GM21515 (cell line): ENCODE results near the gene PHACTR3.
"Not testable (repeated sequence)": the region's sequence is repeated elsewhere in the genome, so short reads cannot be mapped to it uniquely, and the experiment has no call there.

Source experiments
- ATAC-seq: cut with Tn5 transposase; IDR thresholded peaks from one replicate; pipeline ENCODE4 v1.9.1; 2021; ENCODE audit not compliant: unreplicated experiment

The PHACTR3 gene

GRCh38 chr20:59618585-59618984 is 14.2 kb downstream of the PHACTR3 start:
- not testable (repeated sequence) for ATAC-seq

GRCh38 chr20:59620860-59621505 is 16.6 kb downstream of the PHACTR3 start:
- no peak for ATAC-seq

- no peak for ATAC-seq
Measured at GRCh38 chr20:59622496-59622895, 18.2 kb downstream of the PHACTR3 start.

- ATAC-seq = no peak
Measured at GRCh38 chr20:59623133-59623532, 18.8 kb downstream of the PHACTR3 start.

- ATAC-seq = no peak
Measured at GRCh38 chr20:59623583-59623982, 19.2 kb downstream of the PHACTR3 start.

- no peak for ATAC-seq
Measured at GRCh38 chr20:59624401-59624800, 20.1 kb downstream of the PHACTR3 start.

- no peak for ATAC-seq
Measured at GRCh38 chr20:59625214-59625922, 21.0 kb downstream of the PHACTR3 start.

- no peak for ATAC-seq
Measured at GRCh38 chr20:59627298-59627697, 23.0 kb downstream of the PHACTR3 start.

- ATAC-seq = no peak
Measured at GRCh38 chr20:59628171-59628570, 23.8 kb downstream of the PHACTR3 start.

- no peak for ATAC-seq
Measured at GRCh38 chr20:59629141-59630045, 25.1 kb downstream of the PHACTR3 start.

GRCh38 chr20:59630526-59630925 is 26.2 kb downstream of the PHACTR3 start:
- ATAC-seq = no peak

- ATAC-seq = no peak
Measured at GRCh38 chr20:59631751-59632540, 27.6 kb downstream of the PHACTR3 start.

- ATAC-seq = no peak
Measured at GRCh38 chr20:59632541-59633113, 28.3 kb downstream of the PHACTR3 start.

GRCh38 chr20:59633656-59634251 is 29.4 kb downstream of the PHACTR3 start:
- no peak for ATAC-seq

GRCh38 chr20:59634435-59635005 is 30.2 kb downstream of the PHACTR3 start:
- no peak for ATAC-seq

- no peak for ATAC-seq
Measured at GRCh38 chr20:59636766-59637370, 32.5 kb downstream of the PHACTR3 start.

- no peak for ATAC-seq
Measured at GRCh38 chr20:59640267-59640666, 35.9 kb downstream of the PHACTR3 start.

- ATAC-seq = no peak
Measured at GRCh38 chr20:59643615-59644061, 39.3 kb downstream of the PHACTR3 start.

GRCh38 chr20:59644371-59644939 is 40.1 kb downstream of the PHACTR3 start:
- ATAC-seq = no peak
